A549 (cell line): ENCODE measurements around the gene DCTN3. TPM values are rescaled to one million over a fixed set of nuclear protein-coding genes. Genes with fewer than 3 reads are reported as not detected.

Source experiments
- ATAC-seq, 2 experiments: fragments of 200-7000 bp in 1 of 2; fragments of >200 bp in 1 of 2; cut with Nextera tagmentation in 1 of 2; cut with Tn5 transposase in 1 of 2; 3 replicates each; pipeline versions ENCODE4 v1.8.0 to v1.9.1; 2018 to 2020; ENCODE audit warnings: mild to moderate bottlenecking in 1 of 2, moderate library complexity in 1 of 2
- CTCF ChIA-PET: fragments of 300-600 bp; sonication (Branson Sonifier 250); formaldehyde crosslinking; extraction: SDS; loops from one replicate; lab custom pipeline; 2021; ENCODE audit warnings: antibody characterized with exemption, inconsistent platforms; lab: Yijun Ruan, JAX
- POLR2A ChIA-PET: fragments of 350-600 bp; formaldehyde crosslinking; extraction: SDS; loops from one replicate; lab custom pipeline; 2021; ENCODE audit warnings: antibody characterized with exemption, inconsistent platforms; lab: Yijun Ruan, JAX
- DNase-seq, 2 experiments: peaks; one replicate each; pipeline versions ENCODE4 v3.0.0 to v3.0.0-alpha.2; 2011 to 2016; ENCODE audit warnings: low read depth in 1 of 2, low spot score in 1 of 2
- FAIRE-seq: peaks from 2 replicates; lab custom pipeline; 2011; peaks lifted over from hg19 to GRCh38; lab: Jason Lieb, UNC
- H3K27ac ChIP-seq, 2 experiments: fragments of >200 bp; sonication (Bioruptor Twin); formaldehyde crosslinking; 3 replicates each; pipeline ENCODE4 v1.5.1; 2016 to 2017
- H3K4me1 ChIP-seq: fragments of >200 bp; sonication (Bioruptor Twin); formaldehyde crosslinking; 3 replicates; pipeline ENCODE4 v1.6.1; 2016
- H3K4me2 ChIP-seq: fragments of >200 bp; sonication (Bioruptor Twin); formaldehyde crosslinking; 3 replicates; pipeline ENCODE4 v1.6.1; 2016
- H3K4me3 ChIP-seq: fragments of >200 bp; sonication (Bioruptor Twin); formaldehyde crosslinking; 3 replicates; pipeline ENCODE4 v1.5.1; 2016
- H3K9me3 ChIP-seq: fragments of >200 bp; sonication (Bioruptor Twin); formaldehyde crosslinking; 3 replicates; pipeline ENCODE4 v1.6.1; 2016
- CEBPB ChIP-seq, 2 experiments: fragments of >200 bp in 1 of 2; sonication (Bioruptor Twin) in 1 of 2; formaldehyde crosslinking in 1 of 2; IDR thresholded peaks; 2 replicates each; pipeline ENCODE4 v1.6.1; 2012 to 2016
- CHD2 ChIP-seq: fragments of 150-350 bp; IDR thresholded peaks from 2 replicates; pipeline ENCODE4 v1.6.1; 2014; ENCODE audit warnings: low read length; ENCODE audit not compliant: partially characterized antibody
- EHMT2 ChIP-seq: fragments of 200-600 bp; sonication (generic); IDR thresholded peaks from 2 replicates; pipeline ENCODE4 v1.6.1; 2016; ENCODE audit warnings: antibody characterized with exemption, low read depth, mild to moderate bottlenecking, moderate library complexity
- EP300 ChIP-seq, 2 experiments: fragments of >200 bp; sonication (Bioruptor Twin); formaldehyde crosslinking; IDR thresholded peaks; 2 replicates in 1 of 2; 3 replicates in 1 of 2; pipeline ENCODE4 v1.6.1; 2016 to 2017
- FOSB ChIP-seq: fragments of 250-450 bp; sonication (Bioruptor Pico); IDR thresholded peaks from 2 replicates; pipeline ENCODE4 v1.5.0; 2020; ENCODE audit warnings: mild to moderate bottlenecking, moderate library complexity
- HOXB5 ChIP-seq: fragments of 250-450 bp; sonication (Bioruptor Pico); IDR thresholded peaks from 2 replicates; pipeline ENCODE4 v1.5.0; 2020; ENCODE audit warnings: mild to moderate bottlenecking, moderate library complexity
- JUN ChIP-seq, 2 experiments: fragments of >200 bp; sonication (Bioruptor Twin); formaldehyde crosslinking; IDR thresholded peaks; 2 replicates in 1 of 2; 3 replicates in 1 of 2; pipeline ENCODE4 v1.6.1; 2016 to 2017
- JUNB ChIP-seq: fragments of >200 bp; sonication (Bioruptor Twin); formaldehyde crosslinking; IDR thresholded peaks from 2 replicates; pipeline ENCODE4 v1.6.1; 2016
- KDM5A ChIP-seq: fragments of 200-600 bp; sonication (generic); IDR thresholded peaks from 2 replicates; pipeline ENCODE4 v1.6.1; 2016; ENCODE audit warnings: antibody characterized with exemption, mild to moderate bottlenecking
- MAFK ChIP-seq: fragments of 450-650 bp; IDR thresholded peaks from 2 replicates; pipeline ENCODE4 v1.6.1; 2014; ENCODE audit not compliant: partially characterized antibody
- MYC ChIP-seq: IDR thresholded peaks from 2 replicates; pipeline ENCODE4 v1.6.1; 2012; ENCODE audit warnings: mild to moderate bottlenecking, inconsistent platforms, low read length, improper control_type of control experiment, borderline replicate concordance
- NFE2L2 ChIP-seq: fragments of 150-350 bp; conservative IDR thresholded peaks from 2 replicates; pipeline ENCODE4 v1.6.1; 2014; ENCODE audit warnings: low read length
- PHF8 ChIP-seq: fragments of 200-600 bp; sonication (generic); IDR thresholded peaks from 2 replicates; pipeline ENCODE4 v1.6.1; 2016; ENCODE audit warnings: low read depth, mild to moderate bottlenecking, antibody characterized with exemption, moderate library complexity, borderline replicate concordance
- POLR2A ChIP-seq: IDR thresholded peaks from 2 replicates; pipeline ENCODE4 v1.6.1; 2012; ENCODE audit warnings: mild to moderate bottlenecking, low read length
- POLR2AphosphoS2 ChIP-seq: conservative IDR thresholded peaks from 2 replicates; pipeline ENCODE4 v1.6.1; 2012; ENCODE audit warnings: low read length, improper control_type of control experiment, inconsistent platforms
- RAD21 ChIP-seq, 2 experiments: fragments of >200 bp in 1 of 2; sonication (Bioruptor Twin) in 1 of 2; formaldehyde crosslinking in 1 of 2; IDR thresholded peaks in 1 of 2; conservative IDR thresholded peaks in 1 of 2; 2 replicates in 1 of 2; 3 replicates in 1 of 2; pipeline ENCODE4 v1.6.1; 2012 to 2018; ENCODE audit warnings: inconsistent platforms in 1 of 2
- ZFP36 ChIP-seq: fragments of 450-650 bp; IDR thresholded peaks from 2 replicates; pipeline ENCODE4 v1.6.1; 2014; ENCODE audit warnings: borderline replicate concordance; ENCODE audit not compliant: partially characterized antibody
- ZSCAN20 ChIP-seq: fragments of 250-450 bp; sonication (Bioruptor Pico); IDR thresholded peaks from 2 replicates; pipeline ENCODE4 v1.8.0; 2022; ENCODE audit warnings: mild to moderate bottlenecking, moderate library complexity
- WGBS: methylation state at CpG from one replicate; pipeline ENCODE4 v1.1.6; 2017; ENCODE audit errors: missing lambda C conversion rate; 5-methylcytosine and 5-hydroxymethylcytosine counted together
- polyA plus RNA-seq, 4 experiments: library from polyadenylated mRNA; depleted of rRNA in 3 of 4; stranded (reverse); fragments of >200 nt; fragmentation: RNase III in 1 of 4; extraction: RNeasy Plus Mini Kit Qiagen cat#74134 plus additional on column Dnase treatment in 1 of 4; gene quantifications; 2 replicates in 3 of 4; 3 replicates in 1 of 4; pipeline ENCODE4 v1.2.3, GENCODE V29; 2011 to 2017
- TF ChIP-seq, protein P1 (sequence below): IDR thresholded peaks from 2 replicates; pipeline ENCODE4 v1.6.1; 2012; ENCODE audit warnings: low read depth, borderline replicate concordance
- TF ChIP-seq, protein P2 (sequence below): fragments of 150-350 bp; IDR thresholded peaks from 2 replicates; pipeline ENCODE4 v1.6.1; 2014; ENCODE audit warnings: low read depth, mild to moderate bottlenecking, low read length
- TF ChIP-seq, protein P3 (sequence below): fragments of >200 bp; sonication (Bioruptor Twin); formaldehyde crosslinking; IDR thresholded peaks from 2 replicates; pipeline ENCODE4 v1.6.1; 2016
- TF ChIP-seq, protein P4 (sequence below): fragments of 200-600 bp; sonication (generic); IDR thresholded peaks from 2 replicates; pipeline ENCODE4 v1.6.1; 2016; ENCODE audit warnings: antibody characterized with exemption, mild to moderate bottlenecking, moderate library complexity
- TF ChIP-seq, protein P5 (sequence below): IDR thresholded peaks from 2 replicates; pipeline ENCODE4 v1.6.1; 2012
- TF ChIP-seq, protein P6 (sequence below): fragments of 250-450 bp; sonication (Bioruptor Pico); IDR thresholded peaks from 2 replicates; pipeline ENCODE4 v1.5.0; 2021; ENCODE audit warnings: mild to moderate bottlenecking, moderate library complexity, borderline replicate concordance
- TF ChIP-seq, protein P7 (sequence below): fragments of 450-650 bp; IDR thresholded peaks from 2 replicates; pipeline ENCODE4 v1.6.1; 2014; ENCODE audit warnings: antibody characterized with exemption

Gene DCTN3
- polyA plus RNA-seq, 2 of the 4 experiments (the other 2 are of a cell fraction), result 74.3 to 92.9 TPM

DNA sequence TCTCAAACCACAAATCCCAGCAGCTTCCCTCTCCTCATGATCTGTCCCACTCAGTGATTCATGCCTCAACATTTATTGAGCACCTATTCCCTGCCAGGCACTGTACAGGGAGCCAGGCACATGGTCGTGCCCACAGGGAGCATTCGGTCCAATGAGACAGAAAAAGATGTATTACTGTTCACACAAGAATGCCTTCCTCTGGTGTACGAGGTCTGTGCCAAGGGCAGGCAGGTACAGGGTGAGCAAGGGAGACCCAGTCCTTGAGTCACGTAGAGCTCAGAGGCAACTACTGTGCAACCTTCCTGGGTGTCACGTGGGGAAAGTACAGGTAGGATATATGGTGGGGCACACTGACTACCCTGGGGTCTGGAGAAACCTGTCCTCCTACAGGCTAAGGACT, 35.3 kb downstream of the DCTN3 start:
- no peak for DNase-seq
- Histone ChIP-seq H3K4me2 (no peak overlapping the region), H3K27ac (no peak overlapping the region), H3K4me1 (peaks cover 7% of the 10 kb centered on the region; the same call in 2 of the 3 replicates), H3K4me3 (no peak overlapping the region), H3K9me3 (no peaks in the 10 kb centered on the region)
- ChIA-PET POLR2A (no interaction called here), CTCF (interaction anchor here (0.6 to 17.1 kb wide), 8 partner anchors 9 to 252 kb away, joined by 3 to 168 read pairs (median 4); partner anchors contain the start of gene RPP25L)
- TF ChIP-seq EP300 (IDR thresholded peaks at IDR 0.05), result no peak
- no peak for TF ChIP-seq JUNB
- TF ChIP-seq EHMT2, result no peak
- TF ChIP-seq, protein P1, sequence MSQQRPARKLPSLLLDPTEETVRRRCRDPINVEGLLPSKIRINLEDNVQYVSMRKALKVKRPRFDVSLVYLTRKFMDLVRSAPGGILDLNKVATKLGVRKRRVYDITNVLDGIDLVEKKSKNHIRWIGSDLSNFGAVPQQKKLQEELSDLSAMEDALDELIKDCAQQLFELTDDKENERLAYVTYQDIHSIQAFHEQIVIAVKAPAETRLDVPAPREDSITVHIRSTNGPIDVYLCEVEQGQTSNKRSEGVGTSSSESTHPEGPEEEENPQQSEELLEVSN, result no peak
- TF ChIP-seq, protein P2, sequence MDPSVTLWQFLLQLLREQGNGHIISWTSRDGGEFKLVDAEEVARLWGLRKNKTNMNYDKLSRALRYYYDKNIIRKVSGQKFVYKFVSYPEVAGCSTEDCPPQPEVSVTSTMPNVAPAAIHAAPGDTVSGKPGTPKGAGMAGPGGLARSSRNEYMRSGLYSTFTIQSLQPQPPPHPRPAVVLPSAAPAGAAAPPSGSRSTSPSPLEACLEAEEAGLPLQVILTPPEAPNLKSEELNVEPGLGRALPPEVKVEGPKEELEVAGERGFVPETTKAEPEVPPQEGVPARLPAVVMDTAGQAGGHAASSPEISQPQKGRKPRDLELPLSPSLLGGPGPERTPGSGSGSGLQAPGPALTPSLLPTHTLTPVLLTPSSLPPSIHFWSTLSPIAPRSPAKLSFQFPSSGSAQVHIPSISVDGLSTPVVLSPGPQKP, result no peak
- TF ChIP-seq, protein P3, sequence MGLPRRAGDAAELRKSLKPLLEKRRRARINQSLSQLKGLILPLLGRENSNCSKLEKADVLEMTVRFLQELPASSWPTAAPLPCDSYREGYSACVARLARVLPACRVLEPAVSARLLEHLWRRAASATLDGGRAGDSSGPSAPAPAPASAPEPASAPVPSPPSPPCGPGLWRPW, result no peak
- no peak; a peak in 1 of 6 replicates for ATAC-seq
- WGBS, result 20% methylated on average over 4 of the region's 5 CpGs
- FAIRE-seq, result no peak

DNA sequence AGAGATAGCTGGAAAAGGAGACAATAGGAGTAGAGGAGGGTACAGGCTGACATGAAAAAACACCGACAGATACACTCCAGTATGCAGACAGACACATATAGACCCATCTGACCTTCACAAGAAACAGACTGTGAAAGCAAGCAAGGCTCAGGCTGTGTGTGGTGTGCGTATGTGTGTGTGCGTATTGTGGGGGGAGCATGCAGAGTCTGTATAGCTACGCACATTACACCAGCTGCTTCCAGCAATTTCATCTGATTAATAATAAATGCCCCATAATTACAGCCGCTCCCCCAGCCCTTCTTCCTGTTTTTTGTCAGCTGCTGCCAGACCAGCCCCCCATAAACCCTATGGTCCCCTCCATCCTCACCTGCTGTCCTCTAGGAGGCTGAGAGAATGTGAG, 37.5 kb downstream of the DCTN3 start:
- 80% methylated on average over 5 of the region's 5 CpGs for WGBS
- CTCF ChIA-PET, result interaction anchor here (0.6 to 17.1 kb wide), 12 partner anchors 9 to 456 kb away, joined by 3 to 168 read pairs (median 5); partner anchors contain the start of gene RPP25L

More for the DNA sequence above, 37.5 kb downstream of the DCTN3 start:
- Histone ChIP-seq H3K4me1 (no peaks in the 10 kb centered on the region), H3K9me3 (no peaks in the 10 kb centered on the region), H3K27ac (no peak overlapping the region), H3K4me3 (no peak overlapping the region)
- ATAC-seq (no peak), FAIRE-seq (no peak)
- TF ChIP-seq NFE2L2, result no peak
- TF ChIP-seq POLR2AphosphoS2, result no peak
- no peak for TF ChIP-seq CEBPB (IDR thresholded peaks at IDR 0.05)
- TF ChIP-seq MAFK, result no peak
- TF ChIP-seq, protein P4, sequence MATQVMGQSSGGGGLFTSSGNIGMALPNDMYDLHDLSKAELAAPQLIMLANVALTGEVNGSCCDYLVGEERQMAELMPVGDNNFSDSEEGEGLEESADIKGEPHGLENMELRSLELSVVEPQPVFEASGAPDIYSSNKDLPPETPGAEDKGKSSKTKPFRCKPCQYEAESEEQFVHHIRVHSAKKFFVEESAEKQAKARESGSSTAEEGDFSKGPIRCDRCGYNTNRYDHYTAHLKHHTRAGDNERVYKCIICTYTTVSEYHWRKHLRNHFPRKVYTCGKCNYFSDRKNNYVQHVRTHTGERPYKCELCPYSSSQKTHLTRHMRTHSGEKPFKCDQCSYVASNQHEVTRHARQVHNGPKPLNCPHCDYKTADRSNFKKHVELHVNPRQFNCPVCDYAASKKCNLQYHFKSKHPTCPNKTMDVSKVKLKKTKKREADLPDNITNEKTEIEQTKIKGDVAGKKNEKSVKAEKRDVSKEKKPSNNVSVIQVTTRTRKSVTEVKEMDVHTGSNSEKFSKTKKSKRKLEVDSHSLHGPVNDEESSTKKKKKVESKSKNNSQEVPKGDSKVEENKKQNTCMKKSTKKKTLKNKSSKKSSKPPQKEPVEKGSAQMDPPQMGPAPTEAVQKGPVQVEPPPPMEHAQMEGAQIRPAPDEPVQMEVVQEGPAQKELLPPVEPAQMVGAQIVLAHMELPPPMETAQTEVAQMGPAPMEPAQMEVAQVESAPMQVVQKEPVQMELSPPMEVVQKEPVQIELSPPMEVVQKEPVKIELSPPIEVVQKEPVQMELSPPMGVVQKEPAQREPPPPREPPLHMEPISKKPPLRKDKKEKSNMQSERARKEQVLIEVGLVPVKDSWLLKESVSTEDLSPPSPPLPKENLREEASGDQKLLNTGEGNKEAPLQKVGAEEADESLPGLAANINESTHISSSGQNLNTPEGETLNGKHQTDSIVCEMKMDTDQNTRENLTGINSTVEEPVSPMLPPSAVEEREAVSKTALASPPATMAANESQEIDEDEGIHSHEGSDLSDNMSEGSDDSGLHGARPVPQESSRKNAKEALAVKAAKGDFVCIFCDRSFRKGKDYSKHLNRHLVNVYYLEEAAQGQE, result no peak
- no peak for TF ChIP-seq KDM5A
- TF ChIP-seq, protein P5, sequence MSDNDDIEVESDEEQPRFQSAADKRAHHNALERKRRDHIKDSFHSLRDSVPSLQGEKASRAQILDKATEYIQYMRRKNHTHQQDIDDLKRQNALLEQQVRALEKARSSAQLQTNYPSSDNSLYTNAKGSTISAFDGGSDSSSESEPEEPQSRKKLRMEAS, result no peak
- TF ChIP-seq HOXB5 (CRISPR knock-in tag), result no peak
- TF ChIP-seq POLR2A, result no peak
- TF ChIP-seq ZSCAN20 (CRISPR knock-in tag), result no peak
- TF ChIP-seq RAD21 (conservative IDR thresholded peaks at IDR 0.05 in 1 of 2, IDR thresholded peaks at IDR 0.05 in 1 of 2), result no peak
- TF ChIP-seq PHF8, result no peak
- no peak for TF ChIP-seq FOSB (CRISPR knock-in tag)
- TF ChIP-seq, protein P6, sequence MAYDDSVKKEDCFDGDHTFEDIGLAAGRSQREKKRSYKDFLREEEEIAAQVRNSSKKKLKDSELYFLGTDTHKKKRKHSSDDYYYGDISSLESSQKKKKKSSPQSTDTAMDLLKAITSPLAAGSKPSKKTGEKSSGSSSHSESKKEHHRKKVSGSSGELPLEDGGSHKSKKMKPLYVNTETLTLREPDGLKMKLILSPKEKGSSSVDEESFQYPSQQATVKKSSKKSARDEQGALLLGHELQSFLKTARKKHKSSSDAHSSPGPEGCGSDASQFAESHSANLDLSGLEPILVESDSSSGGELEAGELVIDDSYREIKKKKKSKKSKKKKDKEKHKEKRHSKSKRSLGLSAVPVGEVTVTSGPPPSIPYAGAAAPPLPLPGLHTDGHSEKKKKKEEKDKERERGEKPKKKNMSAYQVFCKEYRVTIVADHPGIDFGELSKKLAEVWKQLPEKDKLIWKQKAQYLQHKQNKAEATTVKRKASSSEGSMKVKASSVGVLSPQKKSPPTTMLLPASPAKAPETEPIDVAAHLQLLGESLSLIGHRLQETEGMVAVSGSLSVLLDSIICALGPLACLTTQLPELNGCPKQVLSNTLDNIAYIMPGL, result no peak
- no peak for TF ChIP-seq MYC
- TF ChIP-seq ZFP36, result no peak
- TF ChIP-seq JUN (IDR thresholded peaks at IDR 0.05), result no peak
- TF ChIP-seq, protein P7, sequence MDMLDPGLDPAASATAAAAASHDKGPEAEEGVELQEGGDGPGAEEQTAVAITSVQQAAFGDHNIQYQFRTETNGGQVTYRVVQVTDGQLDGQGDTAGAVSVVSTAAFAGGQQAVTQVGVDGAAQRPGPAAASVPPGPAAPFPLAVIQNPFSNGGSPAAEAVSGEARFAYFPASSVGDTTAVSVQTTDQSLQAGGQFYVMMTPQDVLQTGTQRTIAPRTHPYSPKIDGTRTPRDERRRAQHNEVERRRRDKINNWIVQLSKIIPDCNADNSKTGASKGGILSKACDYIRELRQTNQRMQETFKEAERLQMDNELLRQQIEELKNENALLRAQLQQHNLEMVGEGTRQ, result no peak
- no peak for TF ChIP-seq CHD2
- TF ChIP-seq, all 56 proteins: peak for 0
- DNase-seq, result no peak
- H3K4me2 ChIP-seq, result no peak overlapping the region
- POLR2A ChIA-PET, result no interaction called here
